ENCODE measurements around the gene GRHL1. TPM values are rescaled to one million over a fixed set of nuclear protein-coding genes. Genes with fewer than 3 reads are reported as not detected.
A peak's percentile ranks its signal among the peaks of the same experiment; 100 is the strongest.

The GRHL1 gene
- total RNA-seq, 1 experiment from 2014 or later: 2.7 TPM

- ATAC-seq (no peak), DNase-seq (ENCODE audit: low spot score) (no peak)
- no peaks in the 10 kb centered on the region for H3K9me3 Mint-ChIP-seq
- H3K36me3 Mint-ChIP-seq: no peaks in the 10 kb centered on the region
- H3K4me3 Mint-ChIP-seq: no peak overlapping the region
- CTCF ChIA-PET: interaction anchor here (0.5 to 4.3 kb wide), 58 partner anchors 7 to 656 kb away, joined by 3 to 50 read pairs (median 5); partner anchors contain the start of genes CYS1, KLF11 and TAF1B
- H3K27ac Mint-ChIP-seq: no peak overlapping the region
- TF ChIP-seq ZNF532 (CRISPR knock-in tag; IDR thresholded peaks at IDR 0.05; ENCODE audit: borderline replicate concordance) (no peak), ZNF396 (CRISPR knock-in tag; IDR thresholded peaks at IDR 0.05; ENCODE audit: borderline replicate concordance) (no peak)
- H3K4me1 Mint-ChIP-seq: no peaks in the 10 kb centered on the region
- POLR2A ChIA-PET: interaction anchor here (0.8 kb wide), 1 partner anchor 141 kb away, joined by 4 read pairs; the partner anchor contains the start of gene TAF1B
- no peaks in the 10 kb centered on the region for H3K27me3 Mint-ChIP-seq (ENCODE audit: low read depth)
Measured at GRCh38 chr2:9983401-9984216, 32.1 kb downstream of the GRHL1 start.

DNA sequence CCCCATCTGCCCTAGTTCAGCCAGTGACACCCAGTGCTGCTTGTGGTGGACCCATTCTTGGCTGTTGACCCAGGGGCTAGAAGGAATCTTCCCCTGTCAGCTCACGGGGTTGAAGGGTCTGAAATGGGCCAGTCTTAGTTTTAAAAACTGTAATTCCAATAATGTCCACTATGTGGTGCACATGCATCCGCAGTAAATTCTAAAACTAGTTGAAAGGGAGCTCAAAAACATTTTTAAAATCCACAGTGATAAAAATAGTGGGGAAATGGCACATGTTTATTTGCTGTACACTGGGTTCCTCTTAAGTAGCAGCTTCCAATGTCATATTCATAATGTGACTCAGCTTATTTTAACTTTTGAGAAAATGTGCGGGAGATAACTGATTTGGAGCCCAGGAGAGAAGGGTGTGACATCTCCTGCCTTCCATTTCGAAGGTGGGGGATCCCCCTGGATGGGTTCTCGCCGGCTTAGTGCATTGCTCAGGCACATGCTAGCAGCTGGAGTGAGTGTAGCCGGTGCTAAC, 32.8 kb downstream of the GRHL1 start:
- CTCF ChIA-PET: interaction anchor here (0.5 to 4.3 kb wide), 66 partner anchors 8 to 1150 kb away, joined by 3 to 50 read pairs (median 5); partner anchors contain the start of genes CYS1, KLF11 and TAF1B

More for the DNA sequence above, 32.8 kb downstream of the GRHL1 start:
- Mint-ChIP-seq H3K4me3 (no peak overlapping the region), H3K27ac (no peak overlapping the region), H3K27me3 (ENCODE audit: low read depth) (no peaks in the 10 kb centered on the region), H3K9me3 (no peaks in the 10 kb centered on the region), H3K4me1 (no peaks in the 10 kb centered on the region), H3K36me3 (no peaks in the 10 kb centered on the region)
- TF ChIP-seq ZNF532 (CRISPR knock-in tag; IDR thresholded peaks at IDR 0.05; ENCODE audit: borderline replicate concordance): no peak
- TF ChIP-seq CTCF (IDR thresholded peaks at IDR 0.05): peak; percentile 60
- ATAC-seq: peak; percentile 90
- DNase-seq (ENCODE audit: low spot score): no peak
- POLR2A ChIA-PET: interaction anchor here (0.7 to 0.8 kb wide), 2 partner anchors 44 to 141 kb away, joined by 3 to 4 read pairs; partner anchors contain the start of gene TAF1B
